ENCODE data around the gene PRKG1.

Gene PRKG1

GRCh38 chr10:52283174-52283573 is 1208.9 kb downstream of the PRKG1 start:
- DNase-seq, result no peak

- no peak for DNase-seq
Measured at GRCh38 chr10:52284416-52285013, 1210.2 kb downstream of the PRKG1 start.

- DNase-seq, result no peak
Measured at GRCh38 chr10:52287866-52288265, 1213.6 kb downstream of the PRKG1 start.

- DNase-seq, result no peak
Measured at GRCh38 chr10:52297747-52298146, 1223.5 kb downstream of the PRKG1 start.

GRCh38 chr10:52300599-52301277 is 1226.5 kb downstream of the PRKG1 start:
- DNase-seq, result no peak

- DNase-seq, result peak in 48 of 56 donors; percentile 6 to 72 (median 50)
Measured at GRCh38 chr10:52308251-52309031, 1234.2 kb downstream of the PRKG1 start.

GRCh38 chr10:52312942-52313255 is 1238.6 kb downstream of the PRKG1 start:
- DNase-seq, result no peak

- peak in 2 of 56 donors; percentile 4 to 17 for DNase-seq
Measured at GRCh38 chr10:52313256-52313932, 1239.1 kb downstream of the PRKG1 start.

GRCh38 chr10:52313933-52314821 is 1239.9 kb downstream of the PRKG1 start, which contains the start of gene DKK1:
TSS of gene DKK1 (plus strand) at chr10:52314281. CDS start at chr10:52314435, 154 bp downstream.
- DNase-seq, result peak in 40 of 56 donors; percentile 7 to 75 (median 40)

- peak in 11 of 56 donors; percentile 2 to 54 (median 28) for DNase-seq
Measured at GRCh38 chr10:52314822-52315552, 1240.7 kb downstream of the PRKG1 start.

- DNase-seq, result no peak
Measured at GRCh38 chr10:52316001-52316400, 1241.7 kb downstream of the PRKG1 start.

- DNase-seq, result no peak
Measured at GRCh38 chr10:52316500-52316899, 1242.2 kb downstream of the PRKG1 start.

- DNase-seq, result no peak
Measured at GRCh38 chr10:52318136-52318701, 1243.9 kb downstream of the PRKG1 start.

GRCh38 chr10:52318822-52319464 is 1244.7 kb downstream of the PRKG1 start:
- no peak for DNase-seq

GRCh38 chr10:52319926-52320325 is 1245.6 kb downstream of the PRKG1 start:
- DNase-seq, result no peak

GRCh38 chr10:52322323-52322722 is 1248.0 kb downstream of the PRKG1 start:
- no peak for DNase-seq

- DNase-seq, result no peak
Measured at GRCh38 chr10:52322936-52323335, 1248.6 kb downstream of the PRKG1 start.

GRCh38 chr10:52326382-52326781 is 1252.1 kb downstream of the PRKG1 start:
- DNase-seq, result no peak

Measured in amygdala (tissue), 56 donors.